PC-9 (cell line): Measurements from ENCODE around the gene CHDH.

Experiments
- CTCF ChIP-seq: fragments of 200-600 bp; sonication (generic); conservative IDR thresholded peaks from 2 replicates; pipeline ENCODE4 v1.6.1; 2017; ENCODE audit warnings: mixed run types, antibody characterized with exemption, mild to moderate bottlenecking, moderate library complexity
- EZH2 ChIP-seq: fragments of 200-600 bp; sonication (generic); IDR thresholded peaks from 2 replicates; pipeline ENCODE4 v1.8.0; 2017; ENCODE audit warnings: antibody characterized with exemption, low read depth

DNA sequence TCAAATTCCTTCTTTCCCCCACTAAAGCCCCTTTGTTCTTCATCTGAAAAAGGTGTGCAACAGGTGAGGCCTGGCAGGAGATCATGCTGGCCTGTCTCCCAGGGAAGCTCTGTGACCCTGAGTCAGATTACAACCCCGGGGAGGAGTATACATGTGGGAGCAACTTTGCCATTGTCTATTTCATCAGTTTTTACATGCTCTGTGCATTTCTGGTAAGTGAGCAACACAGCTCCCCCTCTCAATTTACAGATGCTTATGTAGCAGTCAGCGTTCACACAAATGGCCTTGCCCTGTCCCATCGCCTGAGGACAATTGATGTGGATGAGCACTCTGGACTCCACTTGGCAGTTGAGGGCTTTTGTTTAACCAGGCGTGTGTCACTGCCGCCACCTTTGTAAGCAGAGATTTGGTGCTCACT is 70.4 kb downstream of the CHDH start:
- TF ChIP-seq CTCF, result no peak
- TF ChIP-seq EZH2, result no peak
